OCI-LY1 (cell line): Measurements from ENCODE around the gene DNAAF3.

Source experiments
- CTCF ChIP-seq: fragments of 200-600 bp; sonication (generic), shearing (Covaris generic); IDR thresholded peaks from 2 replicates; pipeline ENCODE4 v1.5.1; 2017; ENCODE audit warnings: mild to moderate bottlenecking, antibody characterized with exemption, low read length, moderate library complexity, mixed read lengths
- EZH2 ChIP-seq: fragments of 200-600 bp; sonication (generic), shearing (Covaris generic); IDR thresholded peaks from 2 replicates; pipeline ENCODE4 v1.8.0; 2017; ENCODE audit warnings: borderline replicate concordance, mixed run types, mild to moderate bottlenecking, antibody characterized with exemption, low read length, moderate library complexity, mixed read lengths

- TF ChIP-seq EZH2, result no peak
- peak; percentile 96 for TF ChIP-seq CTCF
Observed at GRCh38 chr19:55212447-55212846, 46.0 kb upstream of the DNAAF3 start.
